Heart left ventricle (tissue), 16 donors: ENCODE measurements around the gene PPP1R9A. TPM values are rescaled to one million over a fixed set of nuclear protein-coding genes. Genes with fewer than 3 reads are reported as not detected.

Source experiments
- ATAC-seq, 4 donors: fragments of 200-7000 bp; cut with Tn5 transposase; one replicate each; pipeline ENCODE4 v1.9.1; 2020 to 2022; ENCODE audit warnings: moderate library complexity in 4 of 4, mild to moderate bottlenecking in 3 of 4, moderate number of reproducible peaks in 1 of 4
- DNase-seq, 5 donors: peaks; one replicate each; pipeline ENCODE4 v3.0.0-alpha.2; 2020
- H3K27ac ChIP-seq, 12 donors: fragments of 200-600 bp; sonication (generic) in 4 of 12; one replicate each; pipeline versions ENCODE4 v1.5.0 to v1.8.0; 2016 to 2022; ENCODE audit warnings: mild to moderate bottlenecking in 2 of 12
- H3K27me3 ChIP-seq, 9 donors: fragments of 200-600 bp; sonication (generic) in 2 of 9; one replicate each; pipeline versions ENCODE4 v1.5.1 to v1.8.0; 2016 to 2022; ENCODE audit warnings: mild to moderate bottlenecking in 3 of 9
- H3K36me3 ChIP-seq, 9 donors: fragments of 200-600 bp; sonication (generic) in 2 of 9; one replicate each; pipeline versions ENCODE4 v1.5.0 to v1.8.0; 2018 to 2022; ENCODE audit warnings: mild to moderate bottlenecking in 2 of 9
- H3K4me1 ChIP-seq, 12 donors: fragments of 200-600 bp; sonication (generic) in 4 of 12; one replicate each; pipeline versions ENCODE4 v1.5.0 to v1.8.0; 2016 to 2022; ENCODE audit warnings: mild to moderate bottlenecking in 3 of 12
- H3K4me3 ChIP-seq, 12 donors: fragments of 200-600 bp; sonication (generic) in 4 of 12; one replicate each; pipeline versions ENCODE4 v1.5.0 to v1.8.0; 2017 to 2022; ENCODE audit warnings: mild to moderate bottlenecking in 9 of 12, moderate library complexity in 4 of 12
- H3K9me3 ChIP-seq, 12 donors: fragments of 200-600 bp; sonication (generic) in 4 of 12; one replicate each; pipeline versions ENCODE4 v1.5.0 to v1.8.0; 2016 to 2022; ENCODE audit warnings: mild to moderate bottlenecking in 1 of 12
- CTCF ChIP-seq, 12 donors: fragments of 200-600 bp; sonication (generic) in 4 of 12; IDR thresholded peaks; one replicate each; pipeline versions ENCODE4 v1.5.0 to v1.8.0; 2018 to 2022; ENCODE audit warnings: antibody characterized with exemption in 12 of 12, mild to moderate bottlenecking in 5 of 12
- POLR2A ChIP-seq, 2 donors: fragments of 450-650 bp; IDR thresholded peaks; one replicate each; pipeline ENCODE4 v1.6.1; 2017; ENCODE audit warnings: antibody characterized with exemption in 2 of 2, mild to moderate bottlenecking in 2 of 2, moderate library complexity in 2 of 2
- WGBS, 4 donors: extraction: QIAGEN DNeasy Blood & Tissue Kit in 2 of 4; methylation state at CpG; one replicate each; pipeline versions ENCODE4 v1.1.5 to v1.1.7; 2013 to 2018; 5-methylcytosine and 5-hydroxymethylcytosine counted together
- intact Hi-C, 10 donors: fragments of 100-400 bp; cut with DNase I; formaldehyde crosslinking; loops; one replicate each; pipeline versions ENCODE4 v1.11.1 to v1.14.2; 2022
- polyA plus RNA-seq, 2 donors: library from polyadenylated mRNA; stranded (reverse); fragments of 200-250 nt; gene quantifications; one replicate each; pipeline ENCODE4 v1.2.3, GENCODE V29; 2013
- total RNA-seq, 9 donors: library from RNA; depleted of rRNA in 2 of 9; stranded (reverse); fragments of >200 nt in 2 of 9; fragmentation: NEBNext Ultra II Directional in 3 of 9; extraction: Animal tissue kit (Norgen Biotek cat#: 25700) in 3 of 9; gene quantifications; one replicate each; pipeline versions ENCODE4 v1.1.0 to v1.2.4, GENCODE V29; 2016 to 2023
- donor health status: ischemic (EF 13 %, LVEDD 7.1; RV severe dilation, severe dysfunction).
- donor health status: healthy with polysubstance abuse.
- donor health status: DM: no; HTN: yes; CAD: no.
- donor health status: DM: no; HTN: no; CAD: no.
- donor health status: ischemic (EF 25% LVEDD 6.9; RV normal size, moderate dysfunction).
- donor health status: ischemic (EF 25% LVEDD 5.7; RV mildly dilated, moderate dysfunction).
- donor health status: healthy.
- donor health status: DM: yes; HTN: yes; CAD: no.
- donor health status: ischemic (EF 35%, LVEDD 5.7; RV mildly dilated, moderate dysfunction).
- donor health status: nonischemic (EF 11% LVEDD 7.7; RV severe dilation, severe dysfunction).
- donor health status: DM: yes; HTN: yes; CAD: no.
- donor health status: PGD.
- donor health status: ischemic (EF 29% LVEDD 5.4; RV normal size, mild dysfunction).
- donor health status: nonischemic (EF 23%, LVEDD 6.1; RV moderate dilation, normal function).

The PPP1R9A gene
- total and polyA plus RNA-seq, 11 donors, result 3.6 to 42.8 (median 30.0) TPM

GRCh38 chr7:95095966-95096540, 188.7 kb downstream of the PPP1R9A start:
- Histone ChIP-seq H3K9me3 (no peaks in the 10 kb centered on the region), H3K36me3 (no peaks in the 10 kb centered on the region), H3K27me3 (no peaks in the 10 kb centered on the region), H3K27ac (no peak overlapping the region), H3K4me1 (peaks cover 0 to 20% (median 3%) of the 10 kb centered on the region in 12 donors), H3K4me3 (no peak overlapping the region)
- ATAC-seq (no peak), DNase-seq (no peak)
- no peak for TF ChIP-seq CTCF (IDR thresholded peaks at IDR 0.05)
- TF ChIP-seq POLR2A (IDR thresholded peaks at IDR 0.05), result no peak
- intact Hi-C loops, result no loop called here

GRCh38 chr7:95097291-95097690, 189.9 kb downstream of the PPP1R9A start:
- no peaks in the 10 kb centered on the region for H3K36me3 ChIP-seq
- 94 to 96% (median 96%) methylated on average over 3 of the region's 3 CpGs for WGBS, 4 donors
- TF ChIP-seq POLR2A (IDR thresholded peaks at IDR 0.05) (no peak), CTCF (IDR thresholded peaks at IDR 0.05) (no peak)
- intact Hi-C loops, result no loop called here
- DNase-seq (no peak), ATAC-seq (no peak)
- no peaks in the 10 kb centered on the region for H3K27me3 ChIP-seq
- H3K4me1 ChIP-seq, result peaks cover 0 to 11% (median under 1%) of the 10 kb centered on the region in 12 donors
- no peak overlapping the region for H3K27ac ChIP-seq
- no peaks in the 10 kb centered on the region for H3K9me3 ChIP-seq
- no peak overlapping the region for H3K4me3 ChIP-seq

GRCh38 chr7:95097851-95098250, 190.5 kb downstream of the PPP1R9A start:
- no peak for DNase-seq
- no peak overlapping the region for H3K27ac ChIP-seq
- TF ChIP-seq POLR2A (IDR thresholded peaks at IDR 0.05) (no peak), CTCF (IDR thresholded peaks at IDR 0.05) (no peak)

GRCh38 chr7:95099106-95099505, 191.7 kb downstream of the PPP1R9A start:
- Histone ChIP-seq H3K9me3 (no peaks in the 10 kb centered on the region), H3K4me1 (peaks cover 0 to 8% (median 0%) of the 10 kb centered on the region in 12 donors), H3K4me3 (no peak overlapping the region), H3K36me3 (no peaks in the 10 kb centered on the region), H3K27me3 (no peaks in the 10 kb centered on the region), H3K27ac (peak overlapping the region in 1 of 12 donors; percentile 12)
- WGBS, 4 donors, result 50 to 76% (median 63%) methylated on average over 1 of the region's 1 CpG
- no peak for TF ChIP-seq POLR2A (IDR thresholded peaks at IDR 0.05)
- TF ChIP-seq CTCF (IDR thresholded peaks at IDR 0.05), result no peak
- ATAC-seq (no peak), DNase-seq (no peak)
- intact Hi-C loops, result no loop called here

More at GRCh38 chr7:95097851-95098250, 190.5 kb downstream of the PPP1R9A start:
- H3K36me3 ChIP-seq, result no peaks in the 10 kb centered on the region
- no peaks in the 10 kb centered on the region for H3K27me3 ChIP-seq
- ATAC-seq, result no peak
- H3K9me3 ChIP-seq, result no peaks in the 10 kb centered on the region
- H3K4me1 ChIP-seq, result peaks cover 0 to 8% (median 0%) of the 10 kb centered on the region in 12 donors
- intact Hi-C loops, result no loop called here
- WGBS, 4 donors, result 72 to 98% (median 92%) methylated on average over 2 of the region's 2 CpGs
- no peak overlapping the region for H3K4me3 ChIP-seq
